Measurements from ENCODE around the gene SLC18A3.

SLC18A3 gene

DNA sequence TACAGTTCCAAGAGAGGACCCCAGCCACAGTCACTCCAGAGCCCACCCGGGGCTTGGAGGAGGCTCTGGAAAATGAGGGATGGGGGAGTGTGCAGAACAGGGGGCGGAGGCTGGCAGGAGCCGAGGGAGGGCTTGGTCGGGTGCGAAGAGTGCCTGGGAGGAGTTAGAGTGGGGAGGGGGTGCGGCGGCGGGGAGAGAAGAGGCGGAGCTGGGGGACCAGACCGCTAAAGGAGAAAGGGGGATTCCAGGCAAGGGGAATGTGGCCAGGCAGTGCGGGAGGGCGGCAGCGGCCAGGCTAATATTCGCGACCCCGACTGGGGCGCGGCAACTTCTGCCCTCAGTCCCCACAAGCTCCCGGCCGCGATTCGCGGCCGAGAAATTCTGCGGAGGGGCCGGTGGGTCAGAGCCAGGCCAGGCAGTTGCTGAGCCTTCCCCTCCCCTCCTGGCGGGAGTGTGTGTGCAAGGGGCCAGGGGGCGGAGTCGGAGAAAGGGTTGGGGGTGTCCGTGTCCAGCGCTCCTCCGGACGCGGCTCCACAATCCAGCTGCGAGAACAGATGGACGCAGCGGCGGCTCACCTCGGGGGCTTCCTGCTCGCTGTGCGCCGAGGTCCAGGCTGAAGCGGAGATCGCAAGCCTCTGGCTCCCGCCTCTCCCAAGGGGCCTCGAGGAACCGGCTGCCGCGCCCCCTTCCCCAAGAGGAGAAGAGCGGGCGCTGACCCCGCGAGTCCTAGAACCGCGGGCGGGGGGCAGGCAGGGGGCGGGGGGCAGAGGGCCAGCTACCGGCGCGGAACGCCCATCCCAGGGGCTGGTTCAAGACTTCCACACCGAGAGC, 612 bp upstream of the SLC18A3 start:
- no peak for DNase-seq (ENCODE audit: low read depth in 1 of 2, low spot score in 1 of 2)
- in situ Hi-C loops (cut with HindIII; ENCODE audit: low pct_unique_long_range_greater_than_20kb, low sequenced_read_pairs), result no loop called here
- no peak for TF ChIP-seq JUND (IDR thresholded peaks at IDR 0.05; ENCODE audit: low read depth)

DNA sequence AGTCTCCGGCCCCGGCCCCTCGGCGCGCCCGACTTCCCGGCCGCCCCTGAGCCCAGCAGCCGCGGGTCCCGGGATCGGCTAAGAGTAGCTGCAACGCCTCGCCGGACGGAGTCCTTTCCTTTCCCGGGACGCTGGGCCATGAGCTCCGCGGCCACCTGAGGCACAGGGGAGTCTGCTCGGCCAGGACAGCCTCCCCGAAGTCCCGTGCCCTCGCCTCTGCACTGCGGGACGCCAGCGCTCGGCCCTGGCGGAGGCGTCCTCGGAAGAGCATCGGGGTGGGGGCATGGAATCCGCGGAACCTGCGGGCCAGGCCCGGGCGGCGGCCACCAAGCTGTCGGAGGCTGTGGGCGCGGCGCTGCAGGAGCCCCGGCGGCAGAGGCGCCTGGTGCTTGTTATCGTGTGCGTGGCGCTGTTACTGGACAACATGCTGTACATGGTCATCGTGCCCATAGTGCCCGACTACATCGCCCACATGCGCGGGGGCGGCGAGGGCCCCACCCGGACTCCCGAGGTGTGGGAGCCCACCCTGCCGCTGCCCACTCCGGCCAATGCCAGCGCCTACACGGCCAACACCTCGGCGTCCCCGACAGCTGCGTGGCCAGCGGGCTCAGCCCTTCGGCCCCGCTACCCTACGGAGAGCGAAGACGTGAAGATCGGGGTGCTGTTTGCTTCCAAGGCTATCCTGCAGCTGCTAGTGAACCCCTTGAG, 502 bp downstream of the SLC18A3 start:
- no peak for TF ChIP-seq JUND (IDR thresholded peaks at IDR 0.05; ENCODE audit: low read depth)
- DNase-seq (ENCODE audit: low read depth in 1 of 2, low spot score in 1 of 2), result no peak
- in situ Hi-C loops (cut with HindIII; ENCODE audit: low pct_unique_long_range_greater_than_20kb, low sequenced_read_pairs), result no loop called here

DNA sequence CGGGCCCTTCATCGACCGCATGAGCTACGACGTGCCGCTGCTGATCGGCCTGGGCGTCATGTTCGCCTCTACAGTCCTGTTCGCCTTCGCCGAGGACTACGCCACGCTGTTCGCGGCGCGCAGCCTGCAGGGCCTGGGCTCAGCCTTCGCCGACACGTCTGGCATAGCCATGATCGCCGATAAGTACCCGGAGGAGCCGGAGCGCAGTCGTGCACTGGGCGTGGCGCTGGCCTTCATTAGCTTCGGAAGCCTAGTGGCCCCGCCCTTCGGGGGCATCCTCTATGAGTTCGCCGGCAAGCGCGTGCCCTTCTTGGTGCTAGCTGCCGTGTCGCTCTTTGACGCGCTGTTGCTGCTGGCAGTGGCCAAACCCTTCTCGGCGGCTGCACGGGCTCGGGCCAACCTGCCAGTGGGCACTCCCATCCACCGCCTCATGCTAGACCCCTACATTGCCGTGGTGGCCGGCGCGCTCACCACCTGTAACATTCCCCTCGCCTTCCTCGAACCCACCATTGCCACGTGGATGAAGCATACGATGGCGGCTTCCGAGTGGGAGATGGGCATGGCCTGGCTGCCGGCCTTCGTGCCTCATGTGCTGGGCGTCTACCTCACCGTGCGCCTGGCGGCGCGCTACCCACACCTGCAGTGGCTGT, 1.2 kb downstream of the SLC18A3 start:
- no peak for DNase-seq (ENCODE audit: low read depth in 1 of 2, low spot score in 1 of 2)
- TF ChIP-seq JUND (IDR thresholded peaks at IDR 0.05; ENCODE audit: low read depth), result no peak
- in situ Hi-C loops (cut with HindIII; ENCODE audit: low pct_unique_long_range_greater_than_20kb, low sequenced_read_pairs), result no loop called here

DNA sequence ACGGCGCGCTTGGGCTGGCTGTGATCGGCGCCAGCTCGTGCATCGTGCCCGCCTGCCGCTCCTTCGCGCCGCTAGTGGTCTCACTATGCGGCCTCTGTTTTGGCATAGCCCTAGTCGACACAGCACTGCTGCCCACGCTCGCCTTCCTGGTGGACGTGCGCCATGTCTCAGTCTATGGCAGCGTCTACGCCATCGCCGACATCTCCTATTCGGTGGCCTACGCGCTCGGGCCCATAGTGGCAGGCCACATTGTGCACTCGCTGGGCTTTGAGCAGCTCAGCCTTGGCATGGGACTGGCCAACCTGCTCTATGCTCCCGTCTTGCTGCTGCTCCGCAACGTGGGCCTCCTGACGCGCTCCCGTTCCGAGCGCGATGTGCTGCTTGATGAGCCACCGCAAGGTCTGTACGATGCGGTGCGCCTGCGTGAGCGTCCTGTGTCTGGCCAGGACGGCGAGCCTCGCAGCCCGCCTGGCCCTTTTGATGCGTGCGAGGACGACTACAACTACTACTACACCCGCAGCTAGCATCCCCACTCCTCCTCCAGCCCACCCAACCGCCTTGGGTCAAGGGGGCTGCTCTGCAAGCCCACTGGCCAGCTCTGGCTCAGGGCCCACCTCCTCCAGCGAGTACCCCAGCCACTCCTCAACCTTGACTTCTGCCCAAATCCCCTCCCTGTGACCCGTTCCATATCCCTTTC, 1.9 kb downstream of the SLC18A3 start:
- in situ Hi-C loops (cut with HindIII; ENCODE audit: low pct_unique_long_range_greater_than_20kb, low sequenced_read_pairs), result no loop called here
- TF ChIP-seq JUND (IDR thresholded peaks at IDR 0.05; ENCODE audit: low read depth), result no peak
- DNase-seq (ENCODE audit: low read depth in 1 of 2, low spot score in 1 of 2), result no peak

DNA sequence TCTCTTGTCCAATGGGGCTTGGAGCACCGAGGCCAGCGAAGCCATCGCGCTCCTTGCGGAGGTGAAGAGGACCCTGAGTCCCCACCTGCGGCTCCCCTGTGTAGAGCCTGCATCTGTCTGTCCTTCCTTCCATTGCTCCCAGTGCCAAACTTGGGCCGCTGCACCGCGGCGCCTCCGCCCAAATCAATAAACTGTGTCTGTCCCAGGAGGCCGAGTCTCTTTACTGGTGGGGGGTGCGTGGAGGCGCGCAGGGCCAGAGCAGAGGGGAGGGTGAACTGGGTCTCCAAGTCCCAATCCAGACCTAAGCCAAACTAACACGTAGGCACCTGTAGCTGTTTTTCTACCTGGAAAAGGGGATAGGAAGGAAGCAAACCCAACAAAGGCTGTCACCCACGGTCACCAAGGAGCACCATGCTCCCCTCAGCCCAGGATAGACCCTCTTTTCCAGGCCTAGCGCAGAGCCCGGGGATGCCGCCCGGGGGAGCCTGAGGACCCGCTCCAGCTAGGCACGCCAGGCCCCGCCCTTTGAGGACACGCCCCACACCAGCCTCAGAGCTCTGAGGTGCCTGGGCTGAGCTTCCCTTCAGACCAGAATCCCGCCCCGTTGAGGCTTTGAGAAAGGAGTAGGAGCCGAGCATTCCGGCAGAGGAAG, 2.5 kb downstream of the SLC18A3 start:
- TF ChIP-seq JUND (IDR thresholded peaks at IDR 0.05; ENCODE audit: low read depth), result no peak
- DNase-seq (ENCODE audit: low read depth in 1 of 2, low spot score in 1 of 2), result peak in 1 of 2 experiments; percentile 26
- in situ Hi-C loops (cut with HindIII; ENCODE audit: low pct_unique_long_range_greater_than_20kb, low sequenced_read_pairs), result no loop called here

DNA sequence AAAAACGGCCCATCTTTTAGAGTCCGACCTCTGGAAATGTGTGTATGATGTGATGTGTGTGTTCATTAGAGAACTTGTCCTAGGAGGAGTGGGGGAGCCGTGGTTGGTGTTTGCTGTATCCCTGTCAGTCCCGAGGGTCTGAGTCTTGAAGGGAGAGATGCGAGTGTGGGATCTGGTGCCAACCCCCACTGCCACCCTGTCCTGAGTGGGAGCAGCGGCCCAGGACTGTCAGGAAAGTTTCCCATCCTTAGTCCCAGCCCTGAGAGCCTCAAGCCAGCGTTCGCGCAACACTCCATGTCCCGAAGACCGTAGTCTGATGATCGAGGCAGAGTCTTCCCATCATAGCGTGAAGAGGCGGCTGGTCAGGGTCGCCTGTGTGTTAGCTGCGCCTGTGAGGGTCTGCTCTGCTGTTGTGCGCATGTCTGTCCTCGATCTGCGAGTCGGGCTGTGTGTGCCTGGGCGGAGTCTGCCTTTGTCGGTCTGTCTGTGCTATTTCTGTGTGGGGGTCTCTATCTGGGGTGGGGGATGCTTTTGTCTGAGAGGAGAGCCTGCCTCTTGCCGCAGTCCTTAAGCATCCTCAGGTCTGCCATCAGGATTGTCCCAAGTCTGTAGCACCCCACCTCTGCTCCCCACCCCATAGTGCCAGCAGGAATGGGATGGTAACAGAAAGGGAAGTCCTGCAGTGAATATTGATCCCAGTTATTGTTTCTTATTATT, 3.2 kb downstream of the SLC18A3 start:
- no peak for DNase-seq (ENCODE audit: low read depth in 1 of 2, low spot score in 1 of 2)
- in situ Hi-C loops (cut with HindIII; ENCODE audit: low pct_unique_long_range_greater_than_20kb, low sequenced_read_pairs), result no loop called here
- no peak for TF ChIP-seq JUND (IDR thresholded peaks at IDR 0.05; ENCODE audit: low read depth)

DNA sequence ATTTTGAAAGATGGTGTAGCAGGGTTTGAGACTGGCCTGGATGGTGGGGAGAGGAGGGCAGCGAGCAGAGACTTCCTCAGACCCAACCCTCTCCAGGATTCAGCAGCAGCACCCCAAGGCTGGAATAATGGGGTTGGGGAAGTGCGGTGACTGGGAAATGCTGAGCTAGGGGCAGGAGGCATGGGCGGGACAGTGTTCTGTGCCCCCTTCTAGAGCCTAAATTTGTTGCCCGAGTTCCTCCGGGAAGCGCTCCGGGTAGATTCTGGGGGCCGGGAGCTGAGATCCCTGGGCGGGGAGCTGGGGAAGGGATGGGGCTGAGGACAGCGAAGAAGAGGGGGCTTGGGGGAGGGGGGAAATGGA, 3.8 kb downstream of the SLC18A3 start, which contains the start of gene CHAT:
TSS of gene CHAT (plus strand) at position 156 of the 360 bp plus-strand sequence. CDS start at position 309, 153 bp downstream.
- in situ Hi-C loops (cut with HindIII; ENCODE audit: low pct_unique_long_range_greater_than_20kb, low sequenced_read_pairs), result no loop called here
- no peak for DNase-seq (ENCODE audit: low read depth in 1 of 2, low spot score in 1 of 2)
- no peak for TF ChIP-seq JUND (IDR thresholded peaks at IDR 0.05; ENCODE audit: low read depth)

DNA sequence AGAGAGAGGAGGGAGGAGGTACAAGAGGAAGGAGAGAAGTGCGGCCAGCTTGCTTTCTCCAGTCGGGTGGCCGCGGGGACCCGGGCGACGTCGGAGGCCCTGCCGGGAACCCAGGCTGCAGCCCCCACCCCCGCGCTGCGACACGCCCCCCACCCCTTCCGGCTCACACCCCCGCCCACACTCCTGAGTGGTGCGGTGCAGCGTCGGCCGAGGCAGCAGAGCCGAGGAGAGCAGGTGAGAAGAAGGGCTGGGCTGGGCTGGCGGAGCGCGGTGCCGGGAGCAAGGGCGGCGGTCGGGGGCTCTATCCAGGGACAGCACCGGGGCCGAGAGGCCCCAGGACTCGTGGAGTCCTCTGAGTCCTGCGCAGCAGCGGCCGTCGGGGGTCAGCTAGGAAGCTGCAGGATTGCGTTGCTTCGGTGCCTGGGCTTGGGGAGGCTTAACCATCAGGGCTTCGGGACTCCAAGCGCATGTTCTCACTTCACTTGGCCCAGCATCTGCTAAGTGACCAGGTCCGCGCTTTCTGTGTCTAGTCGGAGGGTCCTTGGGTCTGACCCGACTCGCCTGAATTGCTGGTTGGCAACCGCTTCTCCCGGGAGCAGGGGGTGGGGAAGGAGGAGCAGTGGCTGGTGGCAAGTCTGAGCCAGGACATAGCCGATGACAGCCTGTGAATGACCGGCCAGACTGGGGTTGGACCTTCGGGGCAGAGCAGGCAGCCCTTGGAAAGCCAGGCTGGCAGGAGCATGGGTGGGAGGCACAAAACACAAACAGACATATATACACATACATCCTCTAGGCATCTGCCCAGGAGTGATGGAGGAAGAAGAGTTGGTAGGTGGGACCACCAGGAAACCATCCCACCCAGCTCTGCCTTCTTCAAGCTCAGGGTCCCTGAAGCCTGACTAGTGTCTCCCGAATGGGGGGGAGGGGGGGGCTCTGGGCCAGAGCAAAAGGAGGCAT, 4.4 kb downstream of the SLC18A3 start:
- no peak for TF ChIP-seq JUND (IDR thresholded peaks at IDR 0.05; ENCODE audit: low read depth)
- in situ Hi-C loops (cut with HindIII; ENCODE audit: low pct_unique_long_range_greater_than_20kb, low sequenced_read_pairs), result no loop called here
- DNase-seq (ENCODE audit: low read depth in 1 of 2, low spot score in 1 of 2), result no peak

DNA sequence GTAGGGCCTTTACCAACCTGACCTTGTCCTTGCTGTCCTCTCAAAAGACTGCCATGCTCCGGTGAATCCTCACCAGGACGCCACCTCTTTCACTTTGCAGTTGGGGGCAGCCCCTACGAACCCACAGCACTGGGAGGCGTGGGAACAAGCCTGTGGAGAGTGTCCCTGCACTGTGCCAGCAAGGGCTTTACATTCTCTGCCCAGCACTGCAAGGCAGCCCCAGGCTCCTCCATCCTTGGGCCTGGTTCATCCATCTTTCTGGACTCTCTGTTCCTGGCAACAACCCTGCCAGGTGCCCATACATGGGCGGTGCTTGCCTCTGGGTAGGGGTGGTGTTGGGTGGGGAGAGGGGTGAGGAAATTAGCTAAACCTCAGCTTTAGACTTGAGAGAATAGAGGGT, 5.1 kb downstream of the SLC18A3 start:
- in situ Hi-C loops (cut with HindIII; ENCODE audit: low pct_unique_long_range_greater_than_20kb, low sequenced_read_pairs), result no loop called here
- no peak for DNase-seq (ENCODE audit: low read depth in 1 of 2, low spot score in 1 of 2)
- no peak for TF ChIP-seq JUND (IDR thresholded peaks at IDR 0.05; ENCODE audit: low read depth)

DNA sequence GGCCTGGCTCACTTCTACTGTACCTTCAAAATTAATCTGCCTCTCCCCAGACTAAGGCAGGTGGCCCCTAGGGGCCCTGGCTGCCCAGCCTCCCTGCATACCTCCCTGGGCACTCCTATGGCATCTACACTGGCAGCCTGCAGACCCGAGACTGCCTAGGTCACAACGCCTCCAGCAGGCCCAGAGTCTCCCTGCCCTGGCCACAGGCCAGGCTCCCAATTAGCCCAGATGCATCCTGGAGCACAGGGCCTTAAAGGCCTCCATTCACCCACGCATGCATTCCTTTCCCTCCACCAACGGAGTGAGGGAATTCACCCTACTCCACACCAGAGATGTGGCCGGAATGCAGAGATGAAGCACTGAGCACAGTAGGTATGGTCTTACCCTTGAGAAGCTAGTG, 5.6 kb downstream of the SLC18A3 start:
- in situ Hi-C loops (cut with HindIII; ENCODE audit: low pct_unique_long_range_greater_than_20kb, low sequenced_read_pairs), result no loop called here

More for the DNA sequence above, 5.6 kb downstream of the SLC18A3 start:
- no peak for TF ChIP-seq JUND (IDR thresholded peaks at IDR 0.05; ENCODE audit: low read depth)
- DNase-seq (ENCODE audit: low read depth in 1 of 2, low spot score in 1 of 2), result no peak
